NCI-H1436 (cell line): Measurements from ENCODE around the gene KCP.
"Not testable (repeated sequence)": the region's sequence is repeated elsewhere in the genome, so short reads cannot be mapped to it uniquely, and the experiment has no call there.

Source experiments
- DNase-seq: peaks from one replicate; lab custom pipeline; 2025; lab: John Stamatoyannopoulos, UW

KCP gene

GRCh38 chr7:128910569-128910945 is at the start of gene KCP:
KCP (minus strand) TSS chr7:128910709; CDS start chr7:128910676, 33 bp downstream.
- DNase-seq, result no peak

GRCh38 chr7:128959296-128959695 is 48.8 kb upstream of the KCP start:
- DNase-seq, result no peak

GRCh38 chr7:128955981-128956380 is 45.5 kb upstream of the KCP start:
- no peak for DNase-seq

DNA sequence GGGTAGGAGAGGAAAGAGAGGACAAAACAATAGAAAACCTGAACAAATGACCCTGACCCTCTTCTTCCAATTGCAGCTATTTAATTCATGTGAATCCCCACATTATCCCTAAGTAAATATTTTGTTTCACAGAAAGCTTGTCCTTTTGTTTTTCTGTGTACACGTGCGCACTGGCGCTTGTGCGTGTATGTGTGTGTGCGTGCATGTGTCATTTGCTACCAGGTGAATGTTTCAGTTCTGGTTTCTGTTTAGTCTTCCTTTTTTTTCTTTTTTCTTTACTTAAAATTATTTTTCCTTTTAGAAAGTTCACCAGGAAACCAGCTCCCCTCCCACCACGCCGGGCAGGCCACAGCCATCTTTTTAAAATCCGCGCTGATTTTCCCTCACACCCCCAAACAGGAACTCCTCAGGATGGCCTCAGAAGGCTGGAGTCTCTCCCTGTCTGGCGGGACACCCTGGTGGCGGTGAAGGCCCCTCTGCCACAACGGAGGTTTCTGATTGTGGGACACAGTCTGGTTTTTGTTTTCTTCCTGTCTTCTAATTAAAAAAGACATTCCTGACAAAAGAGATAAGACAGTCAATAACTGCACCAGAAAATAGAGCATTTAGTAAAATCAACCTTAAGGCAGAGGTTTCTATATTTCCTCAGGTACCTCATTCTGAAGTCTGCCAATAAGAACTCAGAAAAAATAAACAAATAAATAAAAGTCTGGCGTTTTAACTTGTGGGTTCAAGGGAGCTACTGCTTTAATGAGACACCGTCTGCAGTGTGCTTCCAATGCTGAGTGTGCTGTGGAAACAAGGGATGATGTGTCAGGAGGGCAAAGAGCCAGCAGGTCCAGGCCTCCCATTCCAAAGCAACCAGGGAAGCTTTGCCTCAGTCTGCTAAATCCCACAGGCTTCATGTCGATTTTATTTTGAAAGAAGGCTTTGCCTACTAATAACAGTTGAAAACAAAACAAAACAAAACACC is 44.6 kb upstream of the KCP start:
- no peak for DNase-seq

DNA sequence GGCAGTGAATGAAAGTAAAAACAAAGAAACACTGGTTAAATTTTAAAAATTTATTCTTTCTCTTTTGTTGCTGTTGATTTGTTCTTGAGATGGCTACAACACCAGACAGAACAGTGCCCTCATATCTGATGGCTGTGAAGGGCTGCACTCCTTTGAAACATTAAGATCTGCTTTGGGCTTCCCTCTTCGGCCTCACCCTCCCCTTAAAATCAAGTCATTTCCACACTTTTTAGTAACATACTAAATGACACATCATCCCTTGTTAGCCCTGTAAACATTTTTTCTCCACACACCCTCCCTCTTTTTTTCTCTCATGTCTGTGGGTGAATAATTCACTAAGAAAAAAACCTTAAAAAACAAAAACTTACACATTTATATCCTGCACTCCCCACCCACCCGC is 43.6 kb upstream of the KCP start:
- no peak for DNase-seq

DNA sequence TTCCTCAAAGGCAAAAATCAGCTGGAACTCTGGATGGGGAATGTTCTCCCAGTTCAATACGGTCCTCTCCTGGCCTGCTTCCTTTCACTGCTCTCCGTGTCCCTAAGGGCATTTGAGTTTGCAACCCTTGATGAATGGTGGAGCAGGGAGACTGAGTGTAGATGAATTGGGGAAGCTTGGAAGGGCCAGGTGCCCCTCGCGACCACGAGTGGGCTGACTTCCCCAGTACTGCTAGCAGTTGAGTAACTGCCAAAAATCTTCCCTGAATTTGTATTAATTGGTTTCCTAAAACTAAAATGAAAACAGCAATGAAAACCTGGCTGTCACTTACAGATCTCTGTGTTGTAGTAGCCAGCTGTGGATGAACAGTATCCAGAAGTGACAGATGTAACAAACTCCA is 40.8 kb upstream of the KCP start:
- DNase-seq, result no peak

GRCh38 chr7:128948976-128949760 is 38.7 kb upstream of the KCP start:
- DNase-seq, result no peak

DNA sequence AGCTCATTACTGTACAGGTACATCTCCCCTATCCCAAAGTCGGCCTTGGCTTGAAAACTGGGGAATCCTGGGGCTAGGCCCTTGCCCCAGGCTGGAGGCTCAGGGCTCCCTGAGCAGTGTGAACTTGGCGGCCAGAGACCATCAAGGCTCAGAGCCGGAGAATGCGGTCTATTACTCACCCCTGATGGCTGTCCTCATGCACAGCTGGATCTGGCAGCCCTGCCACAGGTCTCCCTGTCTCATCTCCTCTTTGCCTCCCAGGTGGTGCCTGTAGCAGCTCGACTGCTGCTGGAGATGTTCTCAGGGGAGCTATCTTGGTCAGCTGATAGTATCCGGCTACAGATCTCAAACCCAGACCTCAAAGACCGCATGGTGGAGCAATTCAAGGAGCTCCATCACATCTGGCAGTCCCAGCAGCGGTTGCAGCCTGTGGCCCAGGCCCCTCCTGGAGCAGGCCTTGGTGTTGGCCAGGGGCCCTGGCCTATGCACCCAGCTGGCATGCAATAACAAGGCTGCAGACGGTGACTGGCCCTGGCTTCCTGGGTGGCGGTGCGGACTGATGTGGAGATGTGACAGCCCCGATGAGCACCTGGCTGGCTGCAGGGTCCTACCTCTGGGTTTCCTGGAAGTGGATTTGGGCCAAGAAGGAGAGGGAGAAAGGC is 37.9 kb upstream of the KCP start:
- no peak for DNase-seq

GRCh38 chr7:128947854-128948253 is 37.3 kb upstream of the KCP start:
- no peak for DNase-seq

GRCh38 chr7:128946936-128947830 is 36.7 kb upstream of the KCP start:
- no peak for DNase-seq

GRCh38 chr7:128945668-128946366 is 35.3 kb upstream of the KCP start:
- no peak for DNase-seq

- no peak for DNase-seq
These were observed 34.2 kb upstream of the KCP start for GRCh38 chr7:128944487-128945236.

DNA sequence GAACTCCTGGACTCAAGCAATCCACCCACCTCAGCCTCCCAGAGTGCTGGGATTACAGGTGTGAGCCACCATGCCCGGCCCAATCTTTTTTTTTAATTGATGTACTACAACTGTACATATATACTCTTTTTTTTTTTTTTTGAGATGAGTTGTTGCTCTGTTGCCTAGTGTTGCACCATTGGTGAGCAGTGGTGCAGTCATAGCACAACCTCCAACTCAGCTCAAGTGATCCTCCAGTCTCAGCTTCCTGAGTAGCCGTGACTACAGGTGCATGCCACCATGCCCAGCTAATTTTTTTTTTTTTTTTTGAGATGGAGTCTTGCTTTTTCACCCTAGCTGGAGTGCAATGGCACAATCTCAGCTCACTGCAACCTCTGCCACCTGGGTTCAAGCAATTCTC is 32.7 kb upstream of the KCP start:
- not testable (repeated sequence) for DNase-seq

GRCh38 chr7:128941946-128942526 is 31.5 kb upstream of the KCP start:
- no peak for DNase-seq

DNA sequence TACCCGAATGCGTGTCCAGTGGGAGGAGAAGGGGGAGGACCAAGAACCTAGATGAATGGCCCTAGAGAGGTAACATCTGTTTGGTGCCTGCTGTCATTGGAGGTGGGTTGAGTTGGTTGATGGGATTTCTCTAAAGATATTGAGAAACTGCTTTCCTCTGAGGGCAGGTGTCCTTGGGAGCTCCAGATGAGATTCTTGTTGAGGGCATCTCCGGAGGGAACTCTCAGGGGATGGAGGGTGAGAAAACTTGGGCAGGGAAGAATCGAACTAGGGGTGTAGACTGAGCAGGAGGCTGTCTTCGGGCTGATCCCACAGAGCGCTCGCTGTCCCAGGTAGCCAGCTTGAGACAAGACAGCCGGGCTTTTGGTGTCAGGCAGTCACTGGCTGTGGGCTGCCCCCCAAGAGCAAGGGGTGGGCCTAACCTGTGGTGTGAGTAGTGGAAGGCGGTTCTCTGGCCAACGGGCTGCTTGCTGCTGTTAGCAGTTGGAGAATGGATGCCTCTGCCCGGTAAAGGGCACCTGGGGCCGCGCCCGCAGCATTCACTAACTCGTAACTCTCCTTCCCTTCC is 30.9 kb upstream of the KCP start:
- no peak for DNase-seq

- DNase-seq, result no peak
These were observed 30.2 kb upstream of the KCP start for GRCh38 chr7:128940494-128941322.

DNA sequence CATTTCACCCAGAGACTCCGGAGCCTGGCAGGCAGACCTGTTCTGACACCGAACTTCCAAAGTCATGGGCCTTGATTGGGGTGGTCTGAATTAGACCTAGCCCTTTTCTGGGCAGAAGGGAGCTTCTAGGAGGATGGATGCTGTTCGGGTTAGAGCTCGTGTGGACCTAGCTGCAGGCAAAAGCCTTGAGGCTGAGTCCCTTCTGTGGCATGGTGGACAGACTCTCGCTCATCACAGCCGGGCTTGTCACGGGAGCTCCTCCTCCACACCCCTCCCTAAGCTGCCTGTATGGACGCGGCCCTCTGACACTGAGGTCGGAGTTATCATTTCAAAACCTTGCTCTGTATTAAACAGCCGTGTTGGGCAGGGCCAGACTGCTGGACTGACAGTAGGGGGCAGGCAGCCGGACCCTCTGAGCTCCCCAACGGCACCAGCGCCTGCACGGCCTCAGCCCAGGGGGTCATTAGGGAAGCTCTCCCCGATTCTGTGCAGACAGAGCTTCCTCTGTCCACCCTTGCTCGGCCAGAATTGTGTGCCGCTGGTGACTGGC is 29.4 kb upstream of the KCP start:
- no peak for DNase-seq
